ENCODE results near the gene IQCM. TPM values are rescaled to one million over a fixed set of nuclear protein-coding genes. Genes with fewer than 3 reads are reported as not detected.

IQCM gene
- polyA plus RNA-seq, 1 of the 3 experiments (the other 2 are of a cell fraction) = not detected

GRCh38 chr4:149605601-149606378 lies 209.9 kb downstream of the IQCM start:
- H3K4me1 ChIP-seq (ENCODE audit: control insufficient read depth in 1 of 2, insufficient read depth in 2 of 2, low read depth in 1 of 2, low read length in 1 of 2) = no peaks in the 10 kb centered on the region
- ChIA-PET CTCF (no interaction called here), POLR2A (no interaction called here)
- H3K9me3 ChIP-seq = no peaks in the 10 kb centered on the region
- no peak for DNase-seq
- H3K4me2 ChIP-seq = no peak overlapping the region
- no peak overlapping the region for H2AFZ ChIP-seq (ENCODE audit: low read depth)
- H3K36me3 ChIP-seq (replicated peaks in 1 of 2; ENCODE audit: control insufficient read depth in 1 of 2, insufficient read depth in 2 of 2, low read length in 1 of 2) = no peaks in the 10 kb centered on the region
- no peaks in the 10 kb centered on the region for H3K27me3 ChIP-seq (ENCODE audit: insufficient read depth)
- H3K9ac ChIP-seq = no peak overlapping the region
- H3K79me2 ChIP-seq (ENCODE audit: insufficient read depth) = no peaks in the 10 kb centered on the region
- no peak overlapping the region for H3K4me3 ChIP-seq (ENCODE audit: low read depth in 2 of 2, low read length in 1 of 2)
- TF ChIP-seq RCOR1 (IDR thresholded peaks at IDR 0.05; ENCODE audit: low read length) (no peak), USF2 (IDR thresholded peaks at IDR 0.05; ENCODE audit: borderline replicate concordance, low read depth, low read length) (no peak), GATA2 (CRISPR knock-in tag; IDR thresholded peaks at IDR 0.05) (no peak), SMC3 (IDR thresholded peaks at IDR 0.05; ENCODE audit: low read depth, low read length) (no peak), MXI1 (IDR thresholded peaks at IDR 0.05; ENCODE audit: low read depth, low read length) (no peak)
- WGBS (ENCODE audit: low lambda C conversion rate) = 0% methylated on average over 1 of the region's 1 CpG
- H3F3A ChIP-seq (replicated peaks; ENCODE audit: insufficient read depth) = no peaks in the 10 kb centered on the region
- no peaks in the 10 kb centered on the region for H3K9me2 ChIP-seq
- H4K20me1 ChIP-seq (ENCODE audit: insufficient read depth) = no peaks in the 10 kb centered on the region
- H3K27ac ChIP-seq (ENCODE audit: low read depth in 2 of 2, low read length in 1 of 2) = no peak overlapping the region

GRCh38 chr4:149604827-149605226 lies 210.8 kb downstream of the IQCM start:
- Histone ChIP-seq H3K79me2 (ENCODE audit: insufficient read depth) (no peaks in the 10 kb centered on the region), H3K9me2 (no peaks in the 10 kb centered on the region), H3K4me2 (no peak overlapping the region), H2AFZ (ENCODE audit: low read depth) (no peak overlapping the region), H3F3A (replicated peaks; ENCODE audit: insufficient read depth) (no peaks in the 10 kb centered on the region), H3K36me3 (replicated peaks in 1 of 2; ENCODE audit: control insufficient read depth in 1 of 2, insufficient read depth in 2 of 2, low read length in 1 of 2) (no peaks in the 10 kb centered on the region), H3K9me3 (no peaks in the 10 kb centered on the region), H3K9ac (no peak overlapping the region), H4K20me1 (ENCODE audit: insufficient read depth) (no peaks in the 10 kb centered on the region), H3K27ac (ENCODE audit: low read depth in 2 of 2, low read length in 1 of 2) (no peak overlapping the region), H3K4me3 (ENCODE audit: low read depth in 2 of 2, low read length in 1 of 2) (no peak overlapping the region), H3K4me1 (ENCODE audit: control insufficient read depth in 1 of 2, insufficient read depth in 2 of 2, low read depth in 1 of 2, low read length in 1 of 2) (no peaks in the 10 kb centered on the region), H3K27me3 (ENCODE audit: insufficient read depth) (no peaks in the 10 kb centered on the region)
- TF ChIP-seq FOSL2 (IDR thresholded peaks at IDR 0.05; ENCODE audit: borderline replicate concordance, low read depth) (no peak), RXRA (IDR thresholded peaks at IDR 0.05; ENCODE audit: borderline replicate concordance, low read depth) (no peak), TAF1 (IDR thresholded peaks at IDR 0.05; ENCODE audit: borderline replicate concordance, low read depth, low read length) (no peak), ELF1 (IDR thresholded peaks at IDR 0.05) (no peak), JUND (IDR thresholded peaks at IDR 0.05) (no peak), PBX3 (IDR thresholded peaks at IDR 0.05) (no peak), TCF12 (IDR thresholded peaks at IDR 0.05) (no peak), FOXM1 (IDR thresholded peaks at IDR 0.05; ENCODE audit: low read depth) (no peak)
- POLR2A ChIA-PET = no interaction called here
- CTCF ChIA-PET = no interaction called here
- no peak for DNase-seq

All from SK-N-SH (cell line).